GM12892 (cell line): ENCODE data around the gene ATAD3A.

Source experiments
- POLR2AphosphoS5 ChIP-seq: IDR thresholded peaks from 2 replicates; pipeline ENCODE4 v1.6.1; 2011; ENCODE audit warnings: low read depth, low read length, control low read depth
- TAF1 ChIP-seq: IDR thresholded peaks from 2 replicates; pipeline ENCODE4 v1.6.1; 2011; ENCODE audit warnings: low read depth, mild to moderate bottlenecking, control low read depth, low read length, borderline replicate concordance

DNA sequence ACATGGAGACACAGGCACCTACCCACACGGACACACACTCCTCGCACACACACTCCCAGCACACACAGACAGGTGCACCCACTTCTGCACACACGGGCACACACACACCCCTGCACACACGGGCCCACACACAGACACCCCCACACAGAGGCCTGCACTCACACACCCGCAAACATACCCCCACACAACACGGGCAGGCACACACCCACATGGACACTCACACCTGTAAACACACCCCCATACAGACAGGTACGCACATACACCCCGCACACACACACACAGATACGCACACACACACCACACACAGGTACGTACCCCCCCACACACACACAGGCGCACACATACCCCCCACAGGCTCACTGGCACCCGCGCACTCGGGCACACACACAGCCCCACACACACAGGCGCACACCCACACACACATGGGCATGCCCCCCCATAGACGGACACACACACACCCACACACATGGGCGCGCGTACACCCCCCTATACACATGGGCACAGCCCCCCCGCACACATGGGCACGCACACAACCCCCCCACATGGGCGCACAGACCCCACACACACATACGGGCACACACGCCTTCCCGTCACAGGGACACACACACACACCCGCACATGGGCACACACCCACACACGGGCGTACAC is 6.1 kb downstream of the ATAD3A start:
- no peak for TF ChIP-seq TAF1
- no peak for TF ChIP-seq POLR2AphosphoS5
